ENCODE measurements around the gene PRKCQ.

GRCh38 chr10:6396652-6397051, 183.4 kb downstream of the PRKCQ start:
- TF ChIP-seq SP1 (IDR thresholded peaks at IDR 0.05) (no peak), SUZ12 (IDR thresholded peaks at IDR 0.05) (no peak)

Measured in HEK293T (cell line).